ENCODE data around the gene TULP4. TPM values are rescaled to one million over a fixed set of nuclear protein-coding genes. Genes with fewer than 3 reads are reported as not detected.

The TULP4 gene
- polyA plus RNA-seq, 1 donor (not counting 4 experiments of a cell fraction or from before 2014, with no cell fraction given), result 13.1 TPM

GRCh38 chr6:158313989-158314388 is 1.7 kb downstream of the TULP4 start:
- TF ChIP-seq CTCF (optimal IDR thresholded peaks at IDR 0.05 in 1 of 3, IDR thresholded peaks at IDR 0.05 in 1 of 3, conservative IDR thresholded peaks at IDR 0.05 in 1 of 3; ENCODE audit: extremely low read depth in 1 of 3, insufficient read depth in 2 of 3, low read length in 3 of 3) (no peak), EZH2 (IDR thresholded peaks at IDR 0.05; ENCODE audit: low read length) (no peak)
- no peak overlapping the region for H3K27ac ChIP-seq (ENCODE audit: control insufficient read depth, insufficient read depth, low read length)
- dilution Hi-C loops (cut with MboI; ENCODE audit: extremely low pct_ligation_motif_present, low sequenced_read_pairs), result no loop called here

GRCh38 chr6:158314737-158315136 is 2.5 kb downstream of the TULP4 start:
- peaks cover 2% of the 10 kb centered on the region for H4K20me1 ChIP-seq (ENCODE audit: control insufficient read depth, extremely low read depth, insufficient read depth, low read length)

More at GRCh38 chr6:158313989-158314388, 1.7 kb downstream of the TULP4 start:
- H3K9me3 ChIP-seq (ENCODE audit: control insufficient read depth, low read depth, low read length), result peaks cover 1% of the 10 kb centered on the region
- H3K4me1 ChIP-seq (ENCODE audit: control insufficient read depth, extremely low read depth, insufficient read depth, low read length), result peaks cover 14% of the 10 kb centered on the region
- H3K4me2 ChIP-seq (ENCODE audit: control insufficient read depth, extremely low read depth, insufficient read depth, low read depth, low read length), result no peak overlapping the region
- FAIRE-seq (no peak), DNase-seq (ENCODE audit: low read depth, low spot score) (no peak)
- no peak overlapping the region for H2AFZ ChIP-seq (ENCODE audit: control insufficient read depth, low read length)
- H3K9ac ChIP-seq (ENCODE audit: control insufficient read depth, extremely low read depth, insufficient read depth, low read length), result no peak overlapping the region
- H3K4me3 ChIP-seq (ENCODE audit: control insufficient read depth in 2 of 3, extremely low read depth in 1 of 3, insufficient read depth in 2 of 3, low read depth in 1 of 3, low read length in 3 of 3), result no peak overlapping the region
- H3K27me3 ChIP-seq (ENCODE audit: control insufficient read depth, extremely low read depth, insufficient read depth, low read length), result no peaks in the 10 kb centered on the region
- H3K9me1 ChIP-seq (ENCODE audit: control insufficient read depth, extremely low read depth, insufficient read depth, low read length), result no peaks in the 10 kb centered on the region
- peaks cover 0 to 8% of the 10 kb centered on the region in 2 experiments for H3K36me3 ChIP-seq (ENCODE audit: control insufficient read depth in 2 of 2, extremely low read depth in 1 of 2, insufficient read depth in 2 of 2, low read length in 2 of 2)
- peaks cover 2% of the 10 kb centered on the region for H4K20me1 ChIP-seq (ENCODE audit: control insufficient read depth, extremely low read depth, insufficient read depth, low read length)
- H3K79me2 ChIP-seq (ENCODE audit: control insufficient read depth, insufficient read depth, low read length), result peaks cover 11% of the 10 kb centered on the region

More at GRCh38 chr6:158314737-158315136, 2.5 kb downstream of the TULP4 start:
- Histone ChIP-seq H3K27ac (ENCODE audit: control insufficient read depth, insufficient read depth, low read length) (no peak overlapping the region), H3K4me2 (ENCODE audit: control insufficient read depth, extremely low read depth, insufficient read depth, low read depth, low read length) (no peak overlapping the region), H3K4me3 (ENCODE audit: control insufficient read depth in 2 of 3, extremely low read depth in 1 of 3, insufficient read depth in 2 of 3, low read depth in 1 of 3, low read length in 3 of 3) (no peak overlapping the region), H3K9me1 (ENCODE audit: control insufficient read depth, extremely low read depth, insufficient read depth, low read length) (no peaks in the 10 kb centered on the region), H3K4me1 (ENCODE audit: control insufficient read depth, extremely low read depth, insufficient read depth, low read length) (peaks cover 14% of the 10 kb centered on the region), H3K27me3 (ENCODE audit: control insufficient read depth, extremely low read depth, insufficient read depth, low read length) (no peaks in the 10 kb centered on the region), H3K9me3 (ENCODE audit: control insufficient read depth, low read depth, low read length) (peaks cover 1% of the 10 kb centered on the region), H2AFZ (ENCODE audit: control insufficient read depth, low read length) (no peak overlapping the region), H3K36me3 (ENCODE audit: control insufficient read depth in 2 of 2, extremely low read depth in 1 of 2, insufficient read depth in 2 of 2, low read length in 2 of 2) (peaks cover 0 to 8% of the 10 kb centered on the region in 2 experiments), H3K79me2 (ENCODE audit: control insufficient read depth, insufficient read depth, low read length) (peaks cover 11% of the 10 kb centered on the region), H3K9ac (ENCODE audit: control insufficient read depth, extremely low read depth, insufficient read depth, low read length) (no peak overlapping the region)
- dilution Hi-C loops (cut with MboI; ENCODE audit: extremely low pct_ligation_motif_present, low sequenced_read_pairs), result no loop called here
- DNase-seq (ENCODE audit: low read depth, low spot score) (no peak), FAIRE-seq (no peak)
- TF ChIP-seq EZH2 (IDR thresholded peaks at IDR 0.05; ENCODE audit: low read length) (no peak), CTCF (optimal IDR thresholded peaks at IDR 0.05 in 1 of 3, IDR thresholded peaks at IDR 0.05 in 1 of 3, conservative IDR thresholded peaks at IDR 0.05 in 1 of 3; ENCODE audit: extremely low read depth in 1 of 3, insufficient read depth in 2 of 3, low read length in 3 of 3) (no peak)

Data from keratinocyte (primary cell).